ENCODE measurements around the gene GPC6.

The GPC6 gene

GRCh38 chr13:93948162-93948922 is 721.7 kb downstream of the GPC6 start:
- DNase-seq = no peak

- DNase-seq = no peak
Observed at GRCh38 chr13:93951108-93951507, 724.5 kb downstream of the GPC6 start.

GRCh38 chr13:93951951-93952350 is 725.3 kb downstream of the GPC6 start:
- no peak for DNase-seq

- DNase-seq = no peak
Observed at GRCh38 chr13:93953841-93954240, 727.2 kb downstream of the GPC6 start.

- DNase-seq = no peak
Observed at GRCh38 chr13:93955904-93956303, 729.3 kb downstream of the GPC6 start.

- DNase-seq = no peak
Observed at GRCh38 chr13:93956426-93956825, 729.8 kb downstream of the GPC6 start.

GRCh38 chr13:93957371-93957770 is 730.8 kb downstream of the GPC6 start:
- DNase-seq = no peak

GRCh38 chr13:93959796-93960533 is 733.4 kb downstream of the GPC6 start:
- DNase-seq = no peak

GRCh38 chr13:93963266-93964145 is 736.9 kb downstream of the GPC6 start:
- DNase-seq = no peak

- DNase-seq = no peak
Observed at GRCh38 chr13:93964146-93964512, 737.5 kb downstream of the GPC6 start.

GRCh38 chr13:93965587-93965986 is 739.0 kb downstream of the GPC6 start:
- DNase-seq = no peak

- DNase-seq = no peak
Observed at GRCh38 chr13:93966267-93966936, 739.8 kb downstream of the GPC6 start.

GRCh38 chr13:93967286-93967685 is 740.7 kb downstream of the GPC6 start:
- no peak for DNase-seq

- no peak for DNase-seq
Observed at GRCh38 chr13:93975242-93975641, 748.6 kb downstream of the GPC6 start.

- no peak for DNase-seq
Observed at GRCh38 chr13:93976528-93976927, 749.9 kb downstream of the GPC6 start.

GRCh38 chr13:93977986-93978385 is 751.4 kb downstream of the GPC6 start:
- no peak for DNase-seq

GRCh38 chr13:93981426-93981977 is 754.9 kb downstream of the GPC6 start:
- no peak for DNase-seq

- DNase-seq = no peak
Observed at GRCh38 chr13:93982179-93982918, 755.7 kb downstream of the GPC6 start.

GRCh38 chr13:93984052-93984451 is 757.4 kb downstream of the GPC6 start:
- no peak for DNase-seq

GRCh38 chr13:93984876-93985275 is 758.3 kb downstream of the GPC6 start:
- no peak for DNase-seq

GRCh38 chr13:93987458-93987857 is 760.9 kb downstream of the GPC6 start:
- DNase-seq = no peak

- DNase-seq = no peak
Observed at GRCh38 chr13:93991569-93991968, 765.0 kb downstream of the GPC6 start.

Measured in activated CD4-positive, alpha-beta T cell treated with anti-CD3 and anti-CD28 coated beads, Interleukin-2, amount 50 U/mL, for 48 hours (primary cell).